ENCODE results near the gene NEFH. TPM values are rescaled to one million over a fixed set of nuclear protein-coding genes. Genes with fewer than 3 reads are reported as not detected.

The NEFH gene
- total RNA-seq, 1 donor from 2014 or later: 0.20 TPM

- H3K36me3 Mint-ChIP-seq (ENCODE audit: low read depth): no peaks in the 10 kb centered on the region
- no peak for ATAC-seq (ENCODE audit: low read depth)
- intact Hi-C loops (cut with micrococcal nuclease): no loop called here
- H3K27me3 Mint-ChIP-seq: peaks cover 41% of the 10 kb centered on the region
- H3K4me3 Mint-ChIP-seq: no peak overlapping the region
- no peak overlapping the region for H3K27ac Mint-ChIP-seq
- no peaks in the 10 kb centered on the region for H3K9me3 Mint-ChIP-seq
- peaks cover 19% of the 10 kb centered on the region for H3K4me1 Mint-ChIP-seq
- no peak for DNase-seq
- TF ChIP-seq CTCF (IDR thresholded peaks at IDR 0.05): no peak
- POLR2A ChIA-PET: interaction anchor here (1.3 kb wide), 1 partner anchor 11 kb away, joined by 3 read pairs; no protein-coding TSS in a partner anchor
- CTCF ChIA-PET: no interaction called here
Measured at GRCh38 chr22:29482253-29482652, 2.2 kb downstream of the NEFH start.

GRCh38 chr22:29482726-29483125 lies 2.7 kb downstream of the NEFH start:
- ChIA-PET CTCF (no interaction called here), POLR2A (interaction anchor here (1.3 kb wide), 1 partner anchor 12 kb away, joined by 3 read pairs; no protein-coding TSS in a partner anchor)
- no peak overlapping the region for H3K4me3 Mint-ChIP-seq
- no peak for ATAC-seq (ENCODE audit: low read depth)
- no peaks in the 10 kb centered on the region for H3K36me3 Mint-ChIP-seq (ENCODE audit: low read depth)
- no peaks in the 10 kb centered on the region for H3K9me3 Mint-ChIP-seq
- intact Hi-C loops (cut with micrococcal nuclease): no loop called here
- DNase-seq: no peak
- no peak for TF ChIP-seq CTCF (IDR thresholded peaks at IDR 0.05)
- H3K27ac Mint-ChIP-seq: no peak overlapping the region
- H3K27me3 Mint-ChIP-seq: peaks cover 43% of the 10 kb centered on the region
- H3K4me1 Mint-ChIP-seq: peaks cover 21% of the 10 kb centered on the region

- H3K4me1 Mint-ChIP-seq: peaks cover 19% of the 10 kb centered on the region
- H3K36me3 Mint-ChIP-seq (ENCODE audit: low read depth): no peaks in the 10 kb centered on the region
- no peaks in the 10 kb centered on the region for H3K9me3 Mint-ChIP-seq
- ATAC-seq (ENCODE audit: low read depth) (no peak), DNase-seq (no peak)
- H3K27ac Mint-ChIP-seq: no peak overlapping the region
- peaks cover 38% of the 10 kb centered on the region for H3K27me3 Mint-ChIP-seq
- no peak for TF ChIP-seq CTCF (IDR thresholded peaks at IDR 0.05)
- intact Hi-C loops (cut with micrococcal nuclease): no loop called here
- POLR2A ChIA-PET: no interaction called here
- CTCF ChIA-PET: no interaction called here
- no peak overlapping the region for H3K4me3 Mint-ChIP-seq
Measured at GRCh38 chr22:29483254-29483653, 3.2 kb downstream of the NEFH start.

GRCh38 chr22:29484642-29485041 lies 4.6 kb downstream of the NEFH start:
- POLR2A ChIA-PET: interaction anchor here (1.4 kb wide), 1 partner anchor 12 kb away, joined by 5 read pairs; no protein-coding TSS in a partner anchor
- peaks cover 25% of the 10 kb centered on the region for H3K27me3 Mint-ChIP-seq
- intact Hi-C loops (cut with micrococcal nuclease): no loop called here
- H3K36me3 Mint-ChIP-seq (ENCODE audit: low read depth): no peaks in the 10 kb centered on the region
- no peak overlapping the region for H3K4me3 Mint-ChIP-seq
- H3K27ac Mint-ChIP-seq: no peak overlapping the region
- no peaks in the 10 kb centered on the region for H3K9me3 Mint-ChIP-seq
- no peak for TF ChIP-seq CTCF (IDR thresholded peaks at IDR 0.05)
- peaks cover 22% of the 10 kb centered on the region for H3K4me1 Mint-ChIP-seq
- no peak for ATAC-seq (ENCODE audit: low read depth)
- DNase-seq: no peak
- CTCF ChIA-PET: no interaction called here

GRCh38 chr22:29485448-29485847 lies 5.4 kb downstream of the NEFH start:
- peaks cover 25% of the 10 kb centered on the region for H3K27me3 Mint-ChIP-seq
- no peak overlapping the region for H3K4me3 Mint-ChIP-seq
- no peak for TF ChIP-seq CTCF (IDR thresholded peaks at IDR 0.05)
- no peak overlapping the region for H3K27ac Mint-ChIP-seq
- POLR2A ChIA-PET: interaction anchor here (0.5 to 1.4 kb wide), 2 partner anchors 13 to 131 kb away, joined by 4 to 5 read pairs; no protein-coding TSS in a partner anchor
- CTCF ChIA-PET: no interaction called here
- H3K9me3 Mint-ChIP-seq: no peaks in the 10 kb centered on the region
- H3K36me3 Mint-ChIP-seq (ENCODE audit: low read depth): no peaks in the 10 kb centered on the region
- ATAC-seq (ENCODE audit: low read depth): no peak
- no peak for DNase-seq
- intact Hi-C loops (cut with micrococcal nuclease): no loop called here
- H3K4me1 Mint-ChIP-seq: peaks cover 28% of the 10 kb centered on the region

All from activated B cell treated with CpG ODN at 0.5 μM for 24 hours (primary cell).